ENCODE results near the gene TIMP2. TPM values are rescaled to one million over a fixed set of nuclear protein-coding genes. Genes with fewer than 3 reads are reported as not detected.
"Not testable (repeated sequence)": the region's sequence is repeated elsewhere in the genome, so short reads cannot be mapped to it uniquely, and the experiment has no call there.

Gene TIMP2
- total and polyA plus RNA-seq, 8 donors, result 158 to 313 (median 179) TPM

GRCh38 chr17:78963378-78963777, 38.2 kb upstream of the TIMP2 start:
- Histone ChIP-seq H3K9me3 (no peaks in the 10 kb centered on the region), H3K36me3 (peaks cover 0 to 14% of the 10 kb centered on the region in 2 donors), H3K4me1 (peaks cover 0 to 9% of the 10 kb centered on the region in 2 donors), H3K27me3 (no peaks in the 10 kb centered on the region), H3K27ac (no peak overlapping the region), H3K4me3 (no peak overlapping the region)
- TF ChIP-seq CTCF (IDR thresholded peaks at IDR 0.05), result no peak
- intact Hi-C loops (cut with DNase I), result no loop called here
- no peak for ATAC-seq
- DNase-seq, result no peak

- H3K4me1 ChIP-seq; H3K27me3 ChIP-seq; ATAC-seq; H3K36me3 ChIP-seq; H3K27ac ChIP-seq; H3K4me3 ChIP-seq; H3K9me3 ChIP-seq; intact Hi-C loops (cut with DNase I); DNase-seq: not testable (repeated sequence)
These were observed 37.8 kb upstream of the TIMP2 start for GRCh38 chr17:78962984-78963348.

- DNase-seq (peak in 1 of 4 donors; percentile 37), ATAC-seq (peak; percentile 20)
- Histone ChIP-seq H3K36me3 (peaks cover 0 to 6% of the 10 kb centered on the region in 2 donors), H3K4me1 (peaks cover 0 to 9% of the 10 kb centered on the region in 2 donors), H3K4me3 (no peak overlapping the region), H3K27ac (no peak overlapping the region), H3K9me3 (no peaks in the 10 kb centered on the region), H3K27me3 (no peaks in the 10 kb centered on the region)
- intact Hi-C loops (cut with DNase I), result no loop called here
- TF ChIP-seq CTCF (IDR thresholded peaks at IDR 0.05), result no peak
These were observed 37.3 kb upstream of the TIMP2 start for GRCh38 chr17:78962345-78962983.

- peaks cover 0 to 9% of the 10 kb centered on the region in 2 donors for H3K4me1 ChIP-seq
- TF ChIP-seq CTCF (IDR thresholded peaks at IDR 0.05), result no peak
- H3K27me3 ChIP-seq, result no peaks in the 10 kb centered on the region
- intact Hi-C loops (cut with DNase I), result no loop called here
- H3K36me3 ChIP-seq, result no peaks in the 10 kb centered on the region
- H3K9me3 ChIP-seq, result no peaks in the 10 kb centered on the region
- ATAC-seq (no peak), DNase-seq (peak in 1 of 4 donors; percentile 23)
- no peak overlapping the region for H3K27ac ChIP-seq
- H3K4me3 ChIP-seq, result no peak overlapping the region
These were observed 36.4 kb upstream of the TIMP2 start for GRCh38 chr17:78961571-78961970.

- DNase-seq (peak in 2 of 4 donors; percentile 56 to 62), ATAC-seq (peak; percentile 91)
- TF ChIP-seq CTCF (IDR thresholded peaks at IDR 0.05), result no peak
- no peak overlapping the region for H3K27ac ChIP-seq
- no peaks in the 10 kb centered on the region for H3K9me3 ChIP-seq
- H3K4me1 ChIP-seq, result peaks cover 0 to 9% of the 10 kb centered on the region in 2 donors
- H3K27me3 ChIP-seq, result no peaks in the 10 kb centered on the region
- H3K36me3 ChIP-seq, result no peaks in the 10 kb centered on the region
- no peak overlapping the region for H3K4me3 ChIP-seq
- intact Hi-C loops (cut with DNase I), result no loop called here
These were observed 35.7 kb upstream of the TIMP2 start for GRCh38 chr17:78960928-78961327.

GRCh38 chr17:78959803-78960202, 34.6 kb upstream of the TIMP2 start:
- Histone ChIP-seq H3K27ac (no peak overlapping the region), H3K9me3 (no peaks in the 10 kb centered on the region), H3K36me3 (no peaks in the 10 kb centered on the region), H3K4me1 (peaks cover 0 to 9% of the 10 kb centered on the region in 2 donors), H3K27me3 (no peaks in the 10 kb centered on the region), H3K4me3 (no peak overlapping the region)
- no peak for DNase-seq
- ATAC-seq, result no peak
- no peak for TF ChIP-seq CTCF (IDR thresholded peaks at IDR 0.05)
- intact Hi-C loops (cut with DNase I), result no loop called here
